SK-N-MC (cell line): Measurements from ENCODE around the gene PADI4.
"Not testable (repeated sequence)": the region's sequence is repeated elsewhere in the genome, so short reads cannot be mapped to it uniquely, and the experiment has no call there.

ENCODE experiments used
- DNase-seq: peaks from one replicate; pipeline ENCODE4 v3.0.0-alpha.2; 2011; ENCODE audit warnings: low read depth, low spot score
- H3K27ac ChIP-seq: fragments of 200-600 bp; sonication (generic); 2 replicates; pipeline ENCODE4 v1.5.1; 2016; ENCODE audit warnings: mixed run types
- H3K36me3 ChIP-seq: fragments of 200-600 bp; sonication (generic); 2 replicates; pipeline ENCODE4 v1.6.1; 2017; ENCODE audit warnings: antibody characterized with exemption, low read length, mixed read lengths; ENCODE audit not compliant: insufficient read depth
- H3K4me3 ChIP-seq: fragments of 200-600 bp; sonication (generic); 2 replicates; pipeline ENCODE4 v1.5.1; 2016
- H3K9ac ChIP-seq: fragments of 200-600 bp; sonication (generic); 2 replicates; pipeline ENCODE4 v1.8.0; 2017; ENCODE audit warnings: mixed run types, mixed read lengths; ENCODE audit not compliant: insufficient read length
- H3K9me3 ChIP-seq: fragments of 200-600 bp; sonication (generic); 2 replicates; pipeline ENCODE4 v1.6.1; 2017; ENCODE audit warnings: low read depth, mild to moderate bottlenecking, antibody characterized with exemption, low read length, moderate library complexity, mixed read lengths
- EZH2 ChIP-seq: fragments of 200-600 bp; sonication (generic); IDR thresholded peaks from one replicate; pipeline ENCODE4 v1.6.1; 2017; ENCODE audit warnings: antibody characterized with exemption
- FOXP2 ChIP-seq: optimal IDR thresholded peaks from 2 replicates; pipeline ENCODE3; 2011; ENCODE audit warnings: mild to moderate bottlenecking, moderate library complexity; ENCODE audit not compliant: insufficient read depth; ENCODE audit errors: extremely low read length, control extremely low read depth
- POLR2AphosphoS5 ChIP-seq: IDR thresholded peaks from 2 replicates; pipeline ENCODE4 v1.6.1; 2012; ENCODE audit warnings: mild to moderate bottlenecking, low read depth, low read length, borderline replicate concordance

The PADI4 gene

GRCh38 chr1:17315542-17316130, 7.6 kb downstream of the PADI4 start:
- H3K4me3 ChIP-seq, result no peak overlapping the region
- no peak for DNase-seq
- no peaks in the 10 kb centered on the region for H3K9me3 ChIP-seq
- no peak overlapping the region for H3K27ac ChIP-seq
- H3K9ac ChIP-seq, result no peak overlapping the region
- H3K36me3 ChIP-seq, result no peaks in the 10 kb centered on the region
- TF ChIP-seq FOXP2, result no peak
- TF ChIP-seq EZH2, result no peak
- TF ChIP-seq POLR2AphosphoS5, result no peak

GRCh38 chr1:17316704-17317103, 8.7 kb downstream of the PADI4 start:
- Histone ChIP-seq H3K9ac (no peak overlapping the region), H3K4me3 (no peak overlapping the region), H3K9me3 (no peaks in the 10 kb centered on the region), H3K36me3 (no peaks in the 10 kb centered on the region), H3K27ac (no peak overlapping the region)
- DNase-seq, result no peak
- TF ChIP-seq POLR2AphosphoS5 (no peak), FOXP2 (no peak), EZH2 (no peak)

GRCh38 chr1:17318262-17318661, 10.3 kb downstream of the PADI4 start:
- TF ChIP-seq FOXP2, result no peak
- TF ChIP-seq POLR2AphosphoS5, result no peak
- TF ChIP-seq EZH2, result no peak

DNA sequence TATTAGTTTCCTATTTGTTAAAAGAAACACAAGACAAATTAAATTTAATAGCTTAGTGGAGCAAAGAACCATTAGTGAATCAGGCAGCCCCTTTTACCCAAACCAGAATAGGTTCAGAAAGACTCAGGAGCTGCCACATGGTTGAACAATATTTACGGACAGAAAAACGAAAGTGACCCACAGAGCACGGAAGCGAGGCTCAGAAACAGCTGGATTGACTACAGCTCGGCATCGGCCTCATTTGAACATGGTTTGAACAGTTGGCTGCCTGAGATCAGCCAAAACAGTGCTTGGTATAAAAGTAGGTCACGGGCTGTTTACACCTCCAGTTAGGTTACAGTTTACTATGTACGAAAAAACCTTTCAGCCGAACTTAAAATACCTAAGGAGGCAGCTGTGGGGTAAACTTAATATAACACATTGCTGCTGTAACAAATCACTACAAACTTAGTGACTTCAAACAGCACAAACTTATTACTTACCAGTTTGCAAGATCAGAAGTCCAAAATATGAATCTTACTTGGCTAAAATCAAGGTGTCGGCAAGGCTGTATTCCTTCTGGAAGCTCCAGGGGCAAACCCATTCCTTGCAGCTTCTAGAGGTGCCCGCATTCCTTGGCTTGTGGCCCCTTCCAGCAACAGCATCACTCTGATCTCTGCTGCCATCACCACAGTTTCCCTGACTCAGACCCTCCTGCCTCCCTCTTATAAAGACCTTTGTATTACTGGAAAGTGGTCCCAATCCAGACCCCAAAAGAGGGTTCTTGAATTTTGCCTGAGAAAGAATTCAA, 11.8 kb downstream of the PADI4 start:
- no peak for TF ChIP-seq EZH2
- TF ChIP-seq POLR2AphosphoS5, result no peak
- TF ChIP-seq FOXP2, result no peak
- H3K36me3 ChIP-seq, result no peaks in the 10 kb centered on the region
- no peak overlapping the region for H3K27ac ChIP-seq
- no peaks in the 10 kb centered on the region for H3K9me3 ChIP-seq
- H3K4me3 ChIP-seq, result no peak overlapping the region
- no peak for DNase-seq
- H3K9ac ChIP-seq, result no peak overlapping the region

More at GRCh38 chr1:17318262-17318661, 10.3 kb downstream of the PADI4 start:
- DNase-seq, result no peak
- H3K27ac ChIP-seq, result no peak overlapping the region
- no peaks in the 10 kb centered on the region for H3K9me3 ChIP-seq
- no peak overlapping the region for H3K4me3 ChIP-seq
- H3K36me3 ChIP-seq, result no peaks in the 10 kb centered on the region
- no peak overlapping the region for H3K9ac ChIP-seq

- H3K9ac ChIP-seq, H3K9me3 ChIP-seq, DNase-seq, H3K36me3 ChIP-seq, H3K27ac ChIP-seq, H3K4me3 ChIP-seq: not testable (repeated sequence)
Measured at GRCh38 chr1:17321857-17322390, 13.9 kb downstream of the PADI4 start.

DNA sequence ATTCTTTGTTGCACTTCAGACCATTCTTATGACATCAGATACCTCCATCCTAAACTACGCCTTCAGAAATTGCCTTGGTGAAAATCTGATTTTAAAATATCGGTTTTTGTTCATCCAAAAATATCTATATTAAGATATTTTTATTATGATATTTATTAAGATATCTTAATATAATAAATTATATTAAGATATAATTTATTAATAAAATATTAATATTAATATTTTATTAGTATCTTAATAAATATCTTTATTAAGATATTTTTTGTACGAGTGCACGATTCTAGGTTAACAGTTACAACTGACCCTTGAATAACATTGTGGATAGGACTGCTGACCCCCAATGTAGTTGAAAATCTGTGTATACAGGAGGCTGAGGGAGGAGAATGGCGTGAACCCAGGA, 20.9 kb downstream of the PADI4 start:
- Histone ChIP-seq H3K9ac (no peak overlapping the region), H3K27ac (no peak overlapping the region), H3K4me3 (no peak overlapping the region), H3K36me3 (no peaks in the 10 kb centered on the region), H3K9me3 (no peaks in the 10 kb centered on the region)
- DNase-seq, result no peak
- TF ChIP-seq POLR2AphosphoS5, result no peak
- no peak for TF ChIP-seq EZH2
- TF ChIP-seq FOXP2, result no peak

- H3K9me3 ChIP-seq, result no peaks in the 10 kb centered on the region
- TF ChIP-seq FOXP2 (no peak), POLR2AphosphoS5 (no peak), EZH2 (no peak)
- H3K27ac ChIP-seq, result no peak overlapping the region
Measured at GRCh38 chr1:17329610-17330009, 21.6 kb downstream of the PADI4 start.

DNA sequence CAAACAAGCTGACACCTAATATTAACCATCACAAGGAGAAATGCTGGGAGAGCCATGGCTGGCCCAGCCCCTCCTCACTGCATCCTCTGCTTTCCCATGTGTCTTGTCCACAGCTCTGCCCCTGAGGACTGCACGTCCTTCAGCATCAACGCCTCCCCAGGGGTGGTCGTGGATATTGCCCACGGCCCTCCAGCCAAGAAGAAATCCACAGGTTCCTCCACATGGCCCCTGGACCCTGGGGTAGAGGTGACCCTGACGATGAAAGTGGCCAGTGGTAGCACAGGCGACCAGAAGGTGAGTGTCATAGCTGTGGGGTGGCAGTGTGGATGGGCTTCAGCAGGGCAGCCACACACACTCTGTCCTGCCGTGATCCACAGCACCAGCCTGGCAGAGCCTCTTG, 22.9 kb downstream of the PADI4 start:
- H3K27ac ChIP-seq, result no peak overlapping the region
- DNase-seq, result no peak

More at GRCh38 chr1:17329610-17330009, 21.6 kb downstream of the PADI4 start:
- no peak for DNase-seq
- Histone ChIP-seq H3K9ac (no peak overlapping the region), H3K4me3 (no peak overlapping the region), H3K36me3 (no peaks in the 10 kb centered on the region)

More for the DNA sequence above, 22.9 kb downstream of the PADI4 start:
- Histone ChIP-seq H3K36me3 (no peaks in the 10 kb centered on the region), H3K9me3 (no peaks in the 10 kb centered on the region), H3K9ac (no peak overlapping the region), H3K4me3 (no peak overlapping the region)
- no peak for TF ChIP-seq FOXP2
- TF ChIP-seq EZH2, result no peak
- TF ChIP-seq POLR2AphosphoS5, result no peak
